HG03060 (cell line): ENCODE data around the gene TAF10.

Source experiments
- ATAC-seq: cut with Tn5 transposase; IDR thresholded peaks from one replicate; pipeline ENCODE4 v1.9.1; 2021; ENCODE audit warnings: low read depth, moderate number of reproducible peaks; ENCODE audit not compliant: unreplicated experiment

The TAF10 gene

GRCh38 chr11:6609502-6610015 lies 2.5 kb downstream of the TAF10 start:
- ATAC-seq = no peak

DNA sequence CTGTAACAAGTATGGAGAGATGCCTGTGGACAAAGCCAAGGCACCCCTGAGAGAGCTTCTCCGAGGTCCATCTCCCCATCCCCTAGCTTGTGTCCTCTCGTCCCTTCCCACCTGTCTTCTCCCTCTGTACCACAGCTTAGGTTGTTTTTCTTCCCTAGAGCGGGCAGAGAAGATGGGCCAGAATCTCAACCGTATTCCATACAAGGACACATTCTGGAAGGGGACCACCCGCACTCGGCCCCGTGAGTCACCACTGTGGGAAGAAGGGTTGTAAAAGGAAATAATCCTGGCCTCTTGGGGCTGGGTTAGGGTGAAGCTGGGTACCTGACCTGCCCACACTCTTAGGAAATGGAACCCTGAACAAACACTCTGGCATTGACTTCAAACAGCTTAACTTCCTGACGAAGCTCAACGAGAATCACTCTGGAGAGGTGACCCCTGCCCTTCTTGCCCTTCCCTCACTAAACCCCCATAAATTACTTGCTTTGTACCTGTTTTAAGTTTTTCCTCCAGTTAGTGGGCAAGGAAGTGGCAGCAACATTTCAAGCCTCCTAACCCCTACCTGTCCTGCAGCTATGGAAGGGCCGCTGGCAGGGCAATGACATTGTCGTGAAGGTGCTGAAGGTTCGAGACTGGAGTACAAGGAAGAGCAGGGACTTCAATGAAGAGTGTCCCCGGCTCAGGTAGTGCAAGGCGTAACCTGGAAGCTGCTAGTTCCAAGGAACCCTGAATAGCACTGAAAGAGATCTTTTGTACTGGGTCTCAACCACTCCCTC lies 3.1 kb downstream of the TAF10 start:
- no peak for ATAC-seq

GRCh38 chr11:6608011-6608410 lies 4.0 kb downstream of the TAF10 start:
- no peak for ATAC-seq

DNA sequence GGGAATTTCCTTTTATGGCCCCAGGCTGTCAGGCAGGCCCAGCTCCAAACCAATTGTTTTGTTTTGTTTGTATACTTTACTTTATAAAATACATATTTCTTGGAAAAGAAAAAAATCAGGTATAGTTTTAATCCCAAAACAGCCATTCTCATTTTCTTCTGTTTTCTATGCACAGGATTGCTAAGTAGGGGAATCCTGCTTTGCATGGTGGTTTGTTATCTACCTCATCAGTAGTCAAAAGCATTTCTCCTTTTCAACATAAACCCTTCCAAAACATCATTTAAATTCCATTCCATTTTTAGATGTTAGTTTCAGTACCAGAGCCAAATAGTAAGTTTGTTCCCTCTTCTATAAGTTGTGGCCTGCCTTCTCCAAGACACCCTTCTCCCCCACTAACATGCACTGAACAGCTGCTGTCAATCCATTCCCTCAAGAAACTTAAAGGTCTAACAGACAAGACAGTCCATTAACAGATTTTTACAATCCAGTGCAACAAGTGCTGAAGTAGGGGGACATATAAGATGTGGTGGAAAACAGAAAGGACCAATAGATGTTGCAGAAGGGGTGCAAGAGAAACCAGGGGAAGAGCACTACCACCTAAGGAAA lies 4.7 kb downstream of the TAF10 start:
- ATAC-seq = no peak

DNA sequence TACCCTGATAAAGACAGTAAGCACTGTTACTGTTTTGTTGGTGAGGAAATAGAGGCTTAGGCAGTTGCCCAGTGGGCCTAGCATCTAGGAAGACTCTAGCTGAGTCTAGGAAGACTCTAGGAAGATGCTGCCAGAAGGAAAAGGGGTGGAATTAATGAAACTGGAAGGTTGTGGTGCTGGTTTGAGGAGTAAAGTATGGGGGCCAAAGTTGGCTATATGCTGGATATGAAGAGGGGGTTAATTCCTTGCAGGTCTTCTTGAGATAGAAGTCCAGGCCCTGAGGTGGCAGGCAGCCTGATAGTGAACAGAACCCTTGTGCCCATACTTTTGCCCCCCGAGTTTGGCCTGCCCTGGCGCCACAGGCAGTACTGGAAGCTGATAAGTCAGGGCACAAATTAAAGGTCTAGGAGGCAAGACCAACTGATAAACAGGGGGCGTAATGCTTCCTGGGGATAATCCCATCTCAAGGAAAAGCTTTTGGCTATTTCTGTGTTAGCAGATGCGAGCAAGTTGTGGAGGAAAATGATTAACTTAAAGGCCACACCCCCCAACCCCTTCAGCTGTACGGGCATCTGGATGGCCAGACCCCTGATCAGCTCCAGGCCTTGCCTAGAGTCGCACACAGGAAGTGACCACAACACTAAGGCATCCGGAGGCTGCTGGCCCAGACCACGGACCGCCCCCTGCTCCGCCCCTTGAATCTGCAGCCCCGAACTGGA lies 5.4 kb downstream of the TAF10 start:
- ATAC-seq = peak; percentile 33

- no peak for ATAC-seq
Measured at GRCh38 chr11:6604790-6605189, 7.2 kb downstream of the TAF10 start.

DNA sequence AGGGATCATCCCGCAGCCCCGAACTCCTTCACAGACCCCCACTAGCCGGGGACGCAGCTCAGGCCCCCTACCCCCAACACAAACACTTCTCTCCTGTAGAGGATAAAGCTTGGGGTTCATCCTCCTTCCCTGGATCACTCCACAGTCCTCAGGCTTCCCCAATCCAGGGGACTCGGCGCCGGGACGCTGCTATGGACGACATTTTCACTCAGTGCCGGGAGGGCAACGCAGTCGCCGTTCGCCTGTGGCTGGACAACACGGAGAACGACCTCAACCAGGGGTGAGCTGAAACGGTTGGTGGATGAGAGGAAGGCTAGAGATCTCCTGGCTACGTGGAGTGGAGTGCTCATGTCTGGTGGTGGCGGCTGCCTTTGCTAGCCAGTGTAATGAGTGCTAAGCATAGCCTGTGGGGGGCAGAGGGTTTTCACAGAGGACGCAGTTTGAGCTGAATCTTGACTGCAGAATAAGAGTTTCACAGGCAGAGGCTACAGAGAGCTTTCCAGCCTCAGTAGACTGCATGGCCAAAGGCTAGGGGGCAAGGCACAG lies 7.9 kb downstream of the TAF10 start:
- ATAC-seq = no peak

- ATAC-seq = peak; percentile 43
Measured at GRCh38 chr11:6603287-6604080, 8.5 kb downstream of the TAF10 start, which contains the start of the genes ILK and RRP8. ILK (plus strand) TSS chr11:6603774; CDS start chr11:6604272, 498 bp downstream. RRP8 (minus strand) TSS chr11:6603616; CDS start chr11:6603502, 114 bp downstream.

DNA sequence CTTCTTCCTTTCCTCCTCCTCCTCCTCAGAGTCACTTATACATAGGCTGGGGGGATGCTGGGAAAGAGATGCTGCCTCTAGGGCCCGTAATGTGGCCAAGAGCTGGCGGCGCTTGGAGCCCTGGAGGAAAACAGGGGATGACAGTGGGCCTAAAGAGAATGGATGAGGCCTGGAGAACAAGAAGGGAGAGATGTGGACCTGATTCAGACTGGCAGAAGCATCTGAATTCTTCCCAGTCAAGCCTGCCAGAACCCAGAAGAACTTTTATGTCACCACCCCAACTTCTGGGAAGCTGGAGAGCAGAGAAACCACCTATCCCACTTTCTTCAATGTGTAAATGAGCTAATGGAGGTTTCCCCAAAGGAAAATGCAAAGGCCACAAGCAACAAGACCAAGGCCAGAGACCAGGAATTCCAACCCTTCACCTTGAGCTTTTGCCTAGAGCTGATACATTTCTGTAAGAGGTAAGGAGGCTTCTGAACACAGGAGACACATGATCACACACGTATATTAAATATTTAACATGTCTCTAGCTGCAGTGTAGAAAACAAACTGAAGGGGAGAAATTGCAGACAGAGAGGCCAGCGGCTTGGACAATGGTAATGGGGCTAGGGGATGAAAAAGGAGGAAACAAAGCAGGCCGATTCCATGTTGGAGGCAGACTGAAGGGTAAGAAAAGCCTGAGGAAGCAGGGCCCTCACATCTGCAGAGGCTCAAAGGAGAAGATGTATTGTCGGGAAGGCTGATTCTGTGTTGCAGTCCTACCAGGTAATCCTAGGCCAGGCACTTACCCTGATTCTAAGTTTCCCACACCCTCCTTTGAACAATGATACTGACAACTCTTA lies 9.7 kb downstream of the TAF10 start:
- no peak for ATAC-seq

- ATAC-seq = no peak
Measured at GRCh38 chr11:6601041-6601461, 11.0 kb downstream of the TAF10 start.

DNA sequence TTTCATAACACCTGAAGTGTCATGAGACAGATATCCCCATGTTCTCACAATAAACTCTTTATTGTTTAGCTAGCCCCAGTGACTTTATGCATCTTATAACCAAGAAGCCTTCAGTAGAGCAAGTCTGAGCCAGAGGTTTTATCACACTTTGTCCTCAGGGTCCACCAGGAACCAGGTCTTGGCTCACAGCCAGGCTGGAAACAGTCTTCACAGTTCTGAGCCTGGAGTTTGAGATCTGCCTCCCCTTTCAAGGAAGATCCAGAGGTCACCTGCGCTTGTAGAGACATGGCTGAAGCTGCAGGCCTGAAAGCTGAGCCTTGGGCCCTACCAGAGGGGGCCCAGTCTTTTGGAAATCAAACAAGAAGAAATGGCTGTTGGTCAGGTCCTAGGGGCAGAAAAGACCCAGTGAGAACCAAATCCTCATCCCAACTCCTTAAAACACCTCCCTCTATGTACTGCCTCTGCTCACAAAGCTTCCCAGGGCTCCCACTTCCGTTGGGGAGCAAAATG lies 12.1 kb downstream of the TAF10 start:
- no peak for ATAC-seq

- ATAC-seq = no peak
Measured at GRCh38 chr11:6599449-6599848, 12.6 kb downstream of the TAF10 start.

GRCh38 chr11:6598555-6598954 lies 13.5 kb downstream of the TAF10 start:
- no peak for ATAC-seq

- ATAC-seq = no peak
Measured at GRCh38 chr11:6596239-6596877, 15.7 kb downstream of the TAF10 start.

DNA sequence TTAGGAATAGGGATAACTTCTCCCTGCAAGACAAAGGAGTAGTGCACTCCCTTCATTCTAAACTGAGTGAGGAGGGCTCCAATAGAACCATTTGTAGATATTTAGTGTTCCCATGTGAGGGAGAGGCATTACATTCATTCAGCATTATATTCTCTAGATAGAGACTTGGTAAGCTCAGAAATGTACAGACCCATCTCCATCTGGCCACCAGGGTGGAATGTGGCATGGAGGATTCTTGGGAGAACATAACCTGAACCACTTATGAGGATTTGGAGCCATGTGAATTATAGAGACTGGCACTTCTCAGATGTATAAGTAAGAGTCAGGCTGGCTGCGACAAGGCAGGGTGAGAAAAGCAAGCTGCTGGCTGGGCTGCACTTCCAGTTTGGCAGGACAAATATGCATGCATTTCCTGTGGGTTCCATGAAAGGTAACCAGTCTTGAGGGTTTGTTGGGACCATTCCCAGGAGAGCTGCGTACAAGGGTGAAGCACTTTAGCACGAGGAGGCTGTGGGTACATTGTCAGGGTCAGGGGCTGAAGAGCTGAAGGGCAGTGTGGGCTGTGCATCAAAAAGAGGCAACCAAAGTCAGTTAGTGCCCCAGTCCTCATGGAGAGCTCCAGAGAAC lies 17.8 kb downstream of the TAF10 start:
- ATAC-seq = no peak

- no peak for ATAC-seq
Measured at GRCh38 chr11:6588018-6588417, 24.0 kb downstream of the TAF10 start.

DNA sequence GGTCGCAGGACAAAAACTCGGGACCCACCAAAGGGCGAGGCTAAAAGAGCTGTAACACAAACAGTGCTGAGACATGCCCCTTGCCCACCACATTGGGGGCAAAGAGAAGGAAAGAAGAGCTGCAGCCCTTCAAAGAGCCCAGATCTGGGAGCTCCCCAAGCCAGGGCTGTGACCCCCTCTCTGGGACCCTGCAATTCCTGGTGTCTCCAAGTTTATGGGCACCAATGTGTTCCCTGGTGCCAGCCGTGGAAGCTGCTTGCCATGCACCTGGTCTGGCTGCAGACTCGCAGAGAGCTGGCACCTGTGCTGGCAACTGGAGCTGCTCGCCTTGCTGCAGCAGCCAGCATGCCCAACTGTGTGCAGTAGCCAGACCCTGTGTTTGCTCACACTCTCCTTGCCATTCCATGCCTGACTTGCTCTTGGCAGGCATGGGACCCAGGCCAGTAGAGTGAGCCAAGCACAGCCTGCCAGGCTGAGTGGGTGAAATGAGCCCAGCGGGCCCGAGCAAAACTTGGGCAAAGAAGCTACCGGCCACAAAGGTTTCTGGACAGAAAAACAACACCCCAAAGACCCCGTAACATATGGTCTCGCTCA lies 24.6 kb downstream of the TAF10 start:
- ATAC-seq = no peak
